IMR-90 (cell line): ENCODE results near the gene QSOX2. TPM values are rescaled to one million over a fixed set of nuclear protein-coding genes. Genes with fewer than 3 reads are reported as not detected.

Experiments
- ATAC-seq: fragments of 200-7000 bp; cut with Tn5 transposase; 2 replicates; pipeline ENCODE4 v1.9.1; 2020; ENCODE audit warnings: low read depth, mild to moderate bottlenecking, moderate library complexity
- BruUV-seq: library from RNA; stranded (reverse); fragments of 400-500 nt; replicated peaks from 2 replicates; lab custom pipeline; 2021; lab: Mats Ljungman, UMichigan
- CTCF ChIA-PET: fragments of 300-600 bp; formaldehyde crosslinking; extraction: SDS; loops from one replicate; lab custom pipeline; 2021; ENCODE audit warnings: antibody characterized with exemption; lab: Yijun Ruan, JAX
- POLR2A ChIA-PET: fragments of 300-600 bp; sonication (Branson Sonifier 250); formaldehyde crosslinking; loops from one replicate; lab custom pipeline; 2022; ENCODE audit warnings: antibody characterized with exemption; ENCODE audit not compliant: unreplicated experiment; lab: Charles Lee
- DNase-seq: peaks from one replicate; pipeline ENCODE4 v3.0.0; 2013
- H2AFZ ChIP-seq: replicated peaks from 2 replicates; pipeline ENCODE3; 2013; ENCODE audit warnings: low read length, mild to moderate bottlenecking; ENCODE audit not compliant: poor library complexity
- H2AK5ac ChIP-seq: 2 replicates; pipeline ENCODE4 v1.6.1; 2013; ENCODE audit warnings: low read depth, low read length, inconsistent platforms
- H2AK9ac ChIP-seq: replicated peaks from 2 replicates; pipeline ENCODE3; 2013; ENCODE audit warnings: mild to moderate bottlenecking, low read depth, low read length, moderate library complexity; ENCODE audit not compliant: poor library complexity
- H2BK120ac ChIP-seq: 2 replicates; pipeline ENCODE4 v1.6.1; 2013; ENCODE audit warnings: low read depth, low read length, inconsistent platforms
- H2BK15ac ChIP-seq: 3 replicates; pipeline ENCODE4 v1.6.1; 2013; ENCODE audit warnings: low read depth, low read length, inconsistent platforms
- H2BK20ac ChIP-seq: 2 replicates; pipeline ENCODE4 v1.6.1; 2013; ENCODE audit warnings: low read depth, mild to moderate bottlenecking, inconsistent platforms, low read length, moderate library complexity
- H2BK5ac ChIP-seq: 2 replicates; pipeline ENCODE4 v1.6.1; 2013; ENCODE audit warnings: mild to moderate bottlenecking, low read depth, low read length, inconsistent platforms; ENCODE audit not compliant: poor library complexity, severe bottlenecking
- H3K14ac ChIP-seq: replicated peaks from 2 replicates; pipeline ENCODE4 v1.6.1; 2013; ENCODE audit warnings: low read depth, low read length, inconsistent platforms
- H3K18ac ChIP-seq: 2 replicates; pipeline ENCODE4 v1.6.1; 2013; ENCODE audit warnings: low read depth, low read length, control low read depth
- H3K23ac ChIP-seq: 2 replicates; pipeline ENCODE4 v1.6.1; 2013; ENCODE audit warnings: low read depth, low read length, inconsistent platforms
- H3K27ac ChIP-seq: 2 replicates; pipeline ENCODE4 v1.5.1; 2013; ENCODE audit warnings: mild to moderate bottlenecking, control low read depth, low read length; ENCODE audit not compliant: insufficient read depth
- H3K27me3 ChIP-seq: 2 replicates; pipeline ENCODE4 v1.6.1; 2013; ENCODE audit warnings: low read length; ENCODE audit not compliant: control insufficient read depth, insufficient read depth
- H3K36me3 ChIP-seq: 2 replicates; pipeline ENCODE4 v1.6.1; 2013; ENCODE audit warnings: low read length, mixed read lengths; ENCODE audit not compliant: control insufficient read depth, insufficient read depth
- H3K4ac ChIP-seq: 2 replicates; pipeline ENCODE4 v1.6.1; 2013; ENCODE audit warnings: low read depth, low read length, inconsistent platforms
- H3K4me1 ChIP-seq: 2 replicates; pipeline ENCODE4 v1.6.1; 2013; ENCODE audit warnings: low read length, mixed read lengths; ENCODE audit not compliant: control insufficient read depth, insufficient read depth
- H3K4me2 ChIP-seq: 2 replicates; pipeline ENCODE4 v1.6.1; 2013; ENCODE audit warnings: low read depth, mild to moderate bottlenecking, control low read depth, low read length, moderate library complexity
- H3K4me3 ChIP-seq: 2 replicates; pipeline ENCODE4 v1.5.1; 2013; ENCODE audit warnings: low read depth, mild to moderate bottlenecking, control low read depth, low read length, moderate library complexity; ENCODE audit not compliant: insufficient read depth
- H3K56ac ChIP-seq: 2 replicates; pipeline ENCODE4 v1.6.1; 2013; ENCODE audit warnings: low read length, inconsistent platforms; ENCODE audit not compliant: insufficient read depth; ENCODE audit errors: extremely low read depth
- H3K79me1 ChIP-seq, 2 experiments: 2 replicates each; pipeline ENCODE4 v1.6.1; 2013; ENCODE audit warnings: low read length in 2 of 2, inconsistent platforms in 1 of 2, low read depth in 1 of 2
- H3K9ac ChIP-seq: 2 replicates; pipeline ENCODE4 v1.6.1; 2013; ENCODE audit warnings: low read depth, low read length, control low read depth
- H3K9me1 ChIP-seq: 2 replicates; pipeline ENCODE4 v1.6.1; 2013; ENCODE audit warnings: low read length, inconsistent platforms; ENCODE audit not compliant: insufficient read depth
- H3K9me3 ChIP-seq: 2 replicates; pipeline ENCODE4 v1.6.1; 2013; ENCODE audit warnings: low read length; ENCODE audit not compliant: control insufficient read depth, insufficient read depth
- H4K20me1 ChIP-seq: 2 replicates; pipeline ENCODE4 v1.6.1; 2013; ENCODE audit warnings: low read length, inconsistent platforms; ENCODE audit not compliant: insufficient read depth
- H4K5ac ChIP-seq: 2 replicates; pipeline ENCODE4 v1.6.1; 2013; ENCODE audit warnings: mild to moderate bottlenecking, low read depth, low read length, control low read depth
- H4K8ac ChIP-seq, 2 experiments: 2 replicates each; pipeline ENCODE4 v1.6.1; 2013; ENCODE audit warnings: low read depth in 2 of 2, low read length in 2 of 2, control low read depth in 1 of 2, inconsistent platforms in 1 of 2
- H4K91ac ChIP-seq: 2 replicates; pipeline ENCODE4 v1.6.1; 2013; ENCODE audit warnings: low read depth, low read length, inconsistent platforms; ENCODE audit not compliant: insufficient read depth
- CHD1 ChIP-seq: IDR thresholded peaks from 2 replicates; pipeline ENCODE4 v1.6.1; 2012; ENCODE audit warnings: low read depth, low read length, improper control_type of control experiment
- FOS ChIP-seq: fragments of 150-350 bp; IDR thresholded peaks from 2 replicates; pipeline ENCODE4 v1.6.1; 2016; ENCODE audit warnings: low read depth, low read length
- MAFK ChIP-seq: IDR thresholded peaks from 2 replicates; pipeline ENCODE4 v1.6.1; 2012; ENCODE audit warnings: low read depth, low read length, improper control_type of control experiment
- MAZ ChIP-seq: IDR thresholded peaks from 2 replicates; pipeline ENCODE4 v1.6.1; 2012; ENCODE audit warnings: low read depth, mild to moderate bottlenecking, low read length, improper control_type of control experiment, moderate library complexity, borderline replicate concordance
- RCOR1 ChIP-seq: IDR thresholded peaks from 2 replicates; pipeline ENCODE4 v1.6.1; 2012; ENCODE audit warnings: mild to moderate bottlenecking, low read length, improper control_type of control experiment; ENCODE audit not compliant: insufficient replicate concordance
- WGBS, 2 experiments: methylation state at CpG; one replicate each; pipeline versions ENCODE4 v1.1.5 to v1.1.7; 2013; ENCODE audit warnings: missing lambda C conversion rate in 2 of 2; ENCODE audit not compliant: insufficient read length in 1 of 2; ENCODE audit errors: extremely low coverage in 2 of 2; 5-methylcytosine and 5-hydroxymethylcytosine counted together
- dilution Hi-C: fragments of 300-500 bp; cut with HindIII; formaldehyde crosslinking; loops from one replicate; pipeline ENCODE4 v1.14.3; 2018; ENCODE audit warnings: low sequenced_read_pairs; ENCODE audit not compliant: unreplicated experiment
- in situ Hi-C: fragments of 300-500 bp; cut with MboI; formaldehyde crosslinking; loops from 3 replicates; pipeline ENCODE4 v1.14.3; 2019; ENCODE audit warnings: low sequenced_read_pairs, inconsistent platforms, mixed read lengths
- intact Hi-C: fragments of 100-400 bp; cut with micrococcal nuclease; formaldehyde crosslinking; loops from 2 replicates; pipeline ENCODE4 v1.10.0; 2022
- polyA plus RNA-seq, 3 experiments: library from polyadenylated mRNA; depleted of rRNA; stranded (reverse); fragments of >200 nt; gene quantifications; 2 replicates each; pipeline ENCODE4 v1.2.3, GENCODE V29; 2012; ENCODE audit warnings: low replicate concordance in 1 of 3
- total RNA-seq: library from RNA; depleted of rRNA; stranded (reverse); fragments of >200 nt; gene quantifications from 2 replicates; pipeline ENCODE4 v1.2.3, GENCODE V29; 2012
- TF ChIP-seq, protein P1 (sequence below): fragments of 150-350 bp; IDR thresholded peaks from 2 replicates; pipeline ENCODE4 v1.6.1; 2017; ENCODE audit warnings: mild to moderate bottlenecking, antibody characterized with exemption, low read length, low read depth

Gene QSOX2
- total and polyA plus RNA-seq, 2 of the 4 experiments (the other 2 are of a cell fraction), result 5.9 to 12.9 TPM

DNA sequence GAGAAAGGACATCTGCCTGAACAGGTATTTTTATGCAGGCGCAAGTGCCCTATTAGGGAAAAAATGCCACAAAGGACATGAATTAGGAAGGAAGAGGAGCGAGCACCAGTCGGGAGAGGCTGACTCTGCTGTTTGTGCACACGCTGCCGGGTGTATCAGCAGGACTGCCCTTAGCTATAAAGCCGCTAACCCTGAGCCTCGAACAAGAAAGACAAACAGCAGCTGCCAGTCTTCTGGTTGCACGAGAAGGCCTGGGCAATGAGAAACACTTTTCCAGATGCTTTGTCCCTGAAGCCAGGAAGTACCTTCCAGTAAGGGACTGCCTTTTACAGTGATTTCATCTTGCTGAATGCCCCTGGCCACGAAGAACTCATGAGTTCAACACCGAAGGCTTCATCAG, 12.6 kb downstream of the QSOX2 start:
- 67% methylated on average over 3 of the region's 10 CpGs; no CpG with 5 or more reads in 1 of the 2 experiments for WGBS, 2 experiments

More for the DNA sequence above, 12.6 kb downstream of the QSOX2 start:
- Histone ChIP-seq H3K9me1 (peaks cover 7% of the 10 kb centered on the region; the same call in 1 of the 2 replicates), H4K91ac (no peak overlapping the region), H3K9me3 (no peaks in the 10 kb centered on the region), H3K23ac (no peak overlapping the region), H2BK120ac (no peak overlapping the region), H2BK5ac (no peak overlapping the region), H4K5ac (no peak overlapping the region), H3K4me1 (peaks cover 5% of the 10 kb centered on the region; the same call in 1 of the 2 replicates), H3K56ac (no peak overlapping the region), H4K8ac (no peak overlapping the region), H3K4ac (no peak overlapping the region), H2AK5ac (no peak overlapping the region), H3K18ac (no peak overlapping the region), H3K4me2 (no peak overlapping the region), H3K27me3 (no peaks in the 10 kb centered on the region), H4K20me1 (peaks cover 20% of the 10 kb centered on the region), H3K9ac (no peak overlapping the region), H2BK15ac (no peak overlapping the region), H3K79me1 (peaks cover 7 to 29% of the 10 kb centered on the region in 2 experiments), H3K36me3 (peaks cover 9% of the 10 kb centered on the region), H2AFZ (no peak overlapping the region), H3K14ac (no peak overlapping the region), H2BK20ac (no peak overlapping the region), H3K4me3 (no peak overlapping the region), H3K27ac (no peak overlapping the region), H2AK9ac (no peak overlapping the region)
- ATAC-seq (no peak), DNase-seq (no peak)
- ChIA-PET CTCF (no interaction called here), POLR2A (no interaction called here)
- intact Hi-C loops, result no loop called here
- TF ChIP-seq, protein P1, sequence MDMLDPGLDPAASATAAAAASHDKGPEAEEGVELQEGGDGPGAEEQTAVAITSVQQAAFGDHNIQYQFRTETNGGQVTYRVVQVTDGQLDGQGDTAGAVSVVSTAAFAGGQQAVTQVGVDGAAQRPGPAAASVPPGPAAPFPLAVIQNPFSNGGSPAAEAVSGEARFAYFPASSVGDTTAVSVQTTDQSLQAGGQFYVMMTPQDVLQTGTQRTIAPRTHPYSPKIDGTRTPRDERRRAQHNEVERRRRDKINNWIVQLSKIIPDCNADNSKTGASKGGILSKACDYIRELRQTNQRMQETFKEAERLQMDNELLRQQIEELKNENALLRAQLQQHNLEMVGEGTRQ, result no peak
- TF ChIP-seq RCOR1 (no peak), MAFK (no peak), MAZ (no peak), CHD1 (no peak), FOS (no peak)
- in situ Hi-C loops, result no loop called here
- dilution Hi-C loops, result no loop called here
- no TSS peak for BruUV-seq
